Testis (tissue), 2 donors: ENCODE data around the gene TMEM203.

Experiments used
- POLR2A ChIP-seq: fragments of 450-650 bp; IDR thresholded peaks from one replicate; pipeline ENCODE4 v1.6.1; 2017; ENCODE audit warnings: antibody characterized with exemption, mild to moderate bottlenecking, moderate library complexity
- TF ChIP-seq, protein P1 (sequence below), 3 experiments: fragments of 450-650 bp in 2 of 3; fragments of 200-600 bp in 1 of 3; sonication (generic) in 1 of 3; IDR thresholded peaks; one replicate each; pipeline ENCODE4 v1.5.1; 2016 to 2019; ENCODE audit warnings: antibody characterized with exemption in 3 of 3, mild to moderate bottlenecking in 2 of 3, moderate library complexity in 1 of 3

DNA sequence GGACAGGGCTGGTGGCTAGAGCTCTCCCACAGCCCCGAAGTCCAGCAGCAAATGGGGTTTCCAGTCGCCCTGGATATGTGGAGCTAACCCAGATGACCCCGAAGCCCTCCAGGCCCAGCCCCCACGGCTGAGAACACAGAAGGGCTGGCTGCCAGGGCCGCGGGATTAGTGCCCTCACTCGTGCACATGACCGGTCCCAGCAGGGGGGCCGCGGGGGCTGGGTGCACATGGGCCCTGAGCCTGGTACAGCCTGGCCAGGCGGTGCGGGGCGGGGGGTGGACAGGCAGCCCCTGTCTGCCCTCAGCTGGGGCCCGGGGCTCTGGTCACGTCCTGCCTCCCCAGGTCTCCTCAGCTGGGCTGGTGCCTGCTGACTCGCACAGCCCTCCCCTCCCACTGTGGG, 11.1 kb downstream of the TMEM203 start:
- TF ChIP-seq, protein P1, sequence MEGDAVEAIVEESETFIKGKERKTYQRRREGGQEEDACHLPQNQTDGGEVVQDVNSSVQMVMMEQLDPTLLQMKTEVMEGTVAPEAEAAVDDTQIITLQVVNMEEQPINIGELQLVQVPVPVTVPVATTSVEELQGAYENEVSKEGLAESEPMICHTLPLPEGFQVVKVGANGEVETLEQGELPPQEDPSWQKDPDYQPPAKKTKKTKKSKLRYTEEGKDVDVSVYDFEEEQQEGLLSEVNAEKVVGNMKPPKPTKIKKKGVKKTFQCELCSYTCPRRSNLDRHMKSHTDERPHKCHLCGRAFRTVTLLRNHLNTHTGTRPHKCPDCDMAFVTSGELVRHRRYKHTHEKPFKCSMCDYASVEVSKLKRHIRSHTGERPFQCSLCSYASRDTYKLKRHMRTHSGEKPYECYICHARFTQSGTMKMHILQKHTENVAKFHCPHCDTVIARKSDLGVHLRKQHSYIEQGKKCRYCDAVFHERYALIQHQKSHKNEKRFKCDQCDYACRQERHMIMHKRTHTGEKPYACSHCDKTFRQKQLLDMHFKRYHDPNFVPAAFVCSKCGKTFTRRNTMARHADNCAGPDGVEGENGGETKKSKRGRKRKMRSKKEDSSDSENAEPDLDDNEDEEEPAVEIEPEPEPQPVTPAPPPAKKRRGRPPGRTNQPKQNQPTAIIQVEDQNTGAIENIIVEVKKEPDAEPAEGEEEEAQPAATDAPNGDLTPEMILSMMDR (IDR thresholded peaks at IDR 0.05), result no peak
- no peak for TF ChIP-seq POLR2A
